Bronchial smooth muscle cell (primary cell): ENCODE results near the gene OR13D1. TPM values are rescaled to one million over a fixed set of nuclear protein-coding genes. Genes with fewer than 3 reads are reported as not detected.

Experiments
- total RNA-seq: library from RNA; depleted of rRNA; stranded (reverse); fragments of >200 nt; gene quantifications from 2 replicates; pipeline ENCODE4 v1.2.1, GENCODE V29; 2014

Gene OR13D1, protein sequence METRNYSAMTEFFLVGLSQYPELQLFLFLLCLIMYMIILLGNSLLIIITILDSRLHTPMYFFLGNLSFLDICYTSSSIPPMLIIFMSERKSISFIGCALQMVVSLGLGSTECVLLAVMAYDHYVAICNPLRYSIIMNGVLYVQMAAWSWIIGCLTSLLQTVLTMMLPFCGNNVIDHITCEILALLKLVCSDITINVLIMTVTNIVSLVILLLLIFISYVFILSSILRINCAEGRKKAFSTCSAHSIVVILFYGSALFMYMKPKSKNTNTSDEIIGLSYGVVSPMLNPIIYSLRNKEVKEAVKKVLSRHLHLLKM
- total RNA-seq, result not detected in 2 replicates

DNA sequence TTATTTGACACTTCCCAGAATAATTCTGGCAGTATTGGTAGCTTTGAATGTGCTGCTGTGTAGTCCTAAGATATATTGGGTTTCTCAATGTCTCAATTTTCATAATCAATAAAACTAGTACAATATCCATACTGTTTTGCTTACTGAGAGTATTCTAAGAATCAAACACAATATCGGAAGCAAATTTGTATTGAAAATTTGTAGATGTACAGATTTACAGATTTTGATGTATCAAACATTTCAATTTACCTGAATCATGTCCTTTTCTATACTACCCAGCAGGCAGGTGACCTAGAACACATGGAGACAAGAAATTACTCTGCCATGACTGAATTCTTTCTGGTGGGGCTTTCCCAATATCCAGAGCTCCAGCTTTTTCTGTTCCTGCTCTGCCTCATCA is at the start of gene OR13D1:
Gene OR13D1 (plus strand): TSS at position 301 of the 400 bp plus-strand sequence. CDS start 0 bp downstream, at position 301.

Other genes starting within 250 kb of the OR13D1 start
- not detected in 2 replicates for gene OR13F1, start 190.3 kb upstream of the OR13D1 start, total RNA-seq
- gene OR13C4, start 167.3 kb upstream of the OR13D1 start, total RNA-seq, result not detected in 2 replicates
- not detected in 2 replicates for gene OR13C3, start 157.7 kb upstream of the OR13D1 start, total RNA-seq
- gene OR13C8, start 125.3 kb upstream of the OR13D1 start, total RNA-seq, result not detected in 2 replicates
- not detected in 2 replicates for gene OR13C5, start 95.1 kb upstream of the OR13D1 start, total RNA-seq
- gene OR13C2, start 88.9 kb upstream of the OR13D1 start, total RNA-seq, result not detected in 2 replicates
- gene OR13C9, start 76.3 kb upstream of the OR13D1 start, total RNA-seq, result not detected in 2 replicates
- 12.4 and 26.0 TPM in 2 replicates for gene NIPSNAP3A, start 53.2 kb downstream of the OR13D1 start, total RNA-seq
- 0.79 and 0.94 TPM in 2 replicates for gene NIPSNAP3B, start 69.6 kb downstream of the OR13D1 start, total RNA-seq
- 118 and 207 TPM in 2 replicates for gene ABCA1, start 233.6 kb downstream of the OR13D1 start, total RNA-seq